ENCODE data around the gene SERPING1. TPM values are rescaled to one million over a fixed set of nuclear protein-coding genes. Genes with fewer than 3 reads are reported as not detected.

SERPING1 gene
- total and polyA plus RNA-seq, 2 of the 13 experiments (the other 11 are each of a cell fraction or from before 2014, with no cell fraction given) = 2.0 to 10.4 TPM

GRCh38 chr11:57639321-57640067 is 42.0 kb downstream of the SERPING1 start (continued):
- TF ChIP-seq ZNF292 (CRISPR knock-in tag; IDR thresholded peaks at IDR 0.05; ENCODE audit: borderline replicate concordance, low read depth) (no peak), CBX1 (IDR thresholded peaks at IDR 0.05; ENCODE audit: low read depth) (no peak), ATAD3A (CRISPR knock-in tag; IDR thresholded peaks at IDR 0.05) (no peak), ZBTB4 (CRISPR knock-in tag; IDR thresholded peaks at IDR 0.05; ENCODE audit: borderline replicate concordance) (no peak), ZMYM4 (CRISPR knock-in tag; IDR thresholded peaks at IDR 0.05) (peak; percentile 32), ETV6 (CRISPR knock-in tag; conservative IDR thresholded peaks at IDR 0.05) (no peak), ZNF605 (CRISPR knock-in tag; IDR thresholded peaks at IDR 0.05) (no peak), ZMAT5 (CRISPR knock-in tag; IDR thresholded peaks at IDR 0.05; ENCODE audit: borderline replicate concordance, low read depth) (no peak), ZNF569 (CRISPR knock-in tag; IDR thresholded peaks at IDR 0.05; ENCODE audit: borderline replicate concordance) (no peak), NCOA5 (CRISPR knock-in tag; IDR thresholded peaks at IDR 0.05) (no peak), DMAP1 (CRISPR knock-in tag; IDR thresholded peaks at IDR 0.05) (no peak), TCF7L2 (IDR thresholded peaks at IDR 0.05; ENCODE audit: low read depth, low read length) (no peak), EEA1 (CRISPR knock-in tag; IDR thresholded peaks at IDR 0.05; ENCODE audit: borderline replicate concordance) (no peak), ZSCAN31 (CRISPR knock-in tag; IDR thresholded peaks at IDR 0.05; ENCODE audit: low read depth) (0 out of 2 replicates have a peak, but pooled peaks have one; percentile 28), ZNF496 (CRISPR knock-in tag; IDR thresholded peaks at IDR 0.05; ENCODE audit: insufficient replicate concordance) (no peak), SMARCC2 (IDR thresholded peaks at IDR 0.05) (no peak), MLXIP (CRISPR knock-in tag; IDR thresholded peaks at IDR 0.05; ENCODE audit: borderline replicate concordance) (no peak), HDAC1 (CRISPR knock-in tag; IDR thresholded peaks at IDR 0.05) (peak; percentile 38; the same call in 1 of the 2 replicates), SYNCRIP (IDR thresholded peaks at IDR 0.05; ENCODE audit: insufficient read depth, low read depth, low read length) (no peak), FOXA3 (CRISPR knock-in tag; IDR thresholded peaks at IDR 0.05) (0 out of 2 replicates have a peak, but pooled peaks have one; percentile 31), POLR2AphosphoS5 (IDR thresholded peaks at IDR 0.05; ENCODE audit: low read depth, low read length) (0 out of 2 replicates have a peak, but pooled peaks have one; percentile 27)
- TF ChIP-seq, protein P1, sequence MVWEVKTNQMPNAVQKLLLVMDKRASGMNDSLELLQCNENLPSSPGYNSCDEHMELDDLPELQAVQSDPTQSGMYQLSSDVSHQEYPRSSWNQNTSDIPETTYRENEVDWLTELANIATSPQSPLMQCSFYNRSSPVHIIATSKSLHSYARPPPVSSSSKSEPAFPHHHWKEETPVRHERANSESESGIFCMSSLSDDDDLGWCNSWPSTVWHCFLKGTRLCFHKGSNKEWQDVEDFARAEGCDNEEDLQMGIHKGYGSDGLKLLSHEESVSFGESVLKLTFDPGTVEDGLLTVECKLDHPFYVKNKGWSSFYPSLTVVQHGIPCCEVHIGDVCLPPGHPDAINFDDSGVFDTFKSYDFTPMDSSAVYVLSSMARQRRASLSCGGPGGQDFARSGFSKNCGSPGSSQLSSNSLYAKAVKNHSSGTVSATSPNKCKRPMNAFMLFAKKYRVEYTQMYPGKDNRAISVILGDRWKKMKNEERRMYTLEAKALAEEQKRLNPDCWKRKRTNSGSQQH (CRISPR knock-in tag; IDR thresholded peaks at IDR 0.05; ENCODE audit: low read depth) = no peak
